CD8-positive, alpha-beta memory T cell (primary cell): ENCODE measurements around the gene CCDC93. TPM values are rescaled to one million over a fixed set of nuclear protein-coding genes. Genes with fewer than 3 reads are reported as not detected.
A peak's percentile ranks its signal among the peaks of the same experiment; 100 is the strongest.

Source experiments
- CTCF ChIA-PET: fragments of 350-600 bp; sonication (Branson Sonifier 250); formaldehyde crosslinking; loops from one replicate; lab custom pipeline; 2021; ENCODE audit warnings: antibody characterized with exemption; lab: Charles Lee
- POLR2A ChIA-PET: fragments of 350-600 bp; sonication (Branson Sonifier 250); formaldehyde crosslinking; loops from one replicate; lab custom pipeline; 2021; ENCODE audit warnings: antibody characterized with exemption; lab: Charles Lee
- DNase-seq, 5 donors: peaks; one replicate each; pipeline versions ENCODE4 v3.0.0 to v3.0.0-alpha.2; 2020 to 2022; ENCODE audit warnings: mixed read lengths in 1 of 5
- H3K27ac ChIP-seq: one replicate; pipeline ENCODE4 v1.7.0; 2013; ENCODE audit warnings: low read depth, mild to moderate bottlenecking, low read length, moderate library complexity
- H3K27me3 ChIP-seq: 2 replicates; pipeline ENCODE4 v1.7.0; 2013; ENCODE audit warnings: low read length, mild to moderate bottlenecking; ENCODE audit not compliant: insufficient read depth, poor library complexity, severe bottlenecking
- H3K36me3 ChIP-seq: 2 replicates; pipeline ENCODE4 v1.7.0; 2013; ENCODE audit warnings: mild to moderate bottlenecking, low read length, moderate library complexity; ENCODE audit not compliant: insufficient read depth
- H3K4me1 ChIP-seq: 2 replicates; pipeline ENCODE4 v1.7.0; 2013; ENCODE audit warnings: mild to moderate bottlenecking, low read length, moderate library complexity; ENCODE audit not compliant: insufficient read depth
- H3K4me3 ChIP-seq: 2 replicates; pipeline ENCODE4 v1.7.0; 2013; ENCODE audit warnings: mild to moderate bottlenecking, low read length
- H3K9me3 ChIP-seq: 2 replicates; pipeline ENCODE4 v1.7.0; 2013; ENCODE audit warnings: mild to moderate bottlenecking, low read length
- H3K27ac Mint-ChIP-seq, 8 donors: one replicate each; pipeline ENCODE4 v1.8.0; 2020 to 2021; ENCODE audit warnings: mixed read lengths in 8 of 8, mild to moderate bottlenecking in 6 of 8, inconsistent platforms in 3 of 8, moderate library complexity in 3 of 8
- H3K27me3 Mint-ChIP-seq, 2 donors: one replicate each; pipeline ENCODE4 v1.8.0; 2020 to 2021; ENCODE audit warnings: mixed read lengths in 2 of 2, mild to moderate bottlenecking in 1 of 2, moderate library complexity in 1 of 2
- H3K36me3 Mint-ChIP-seq, 3 donors: one replicate each; pipeline ENCODE4 v1.8.0; 2020 to 2021; ENCODE audit warnings: mixed read lengths in 3 of 3, inconsistent platforms in 1 of 3, mild to moderate bottlenecking in 1 of 3
- H3K4me1 Mint-ChIP-seq, 3 donors: one replicate each; pipeline ENCODE4 v1.8.0; 2020 to 2021; ENCODE audit warnings: mixed read lengths in 3 of 3, inconsistent platforms in 1 of 3, mild to moderate bottlenecking in 1 of 3
- H3K4me3 Mint-ChIP-seq, 7 donors: one replicate each; pipeline ENCODE4 v1.8.0; 2020 to 2021; ENCODE audit warnings: mixed read lengths in 7 of 7, mild to moderate bottlenecking in 6 of 7, moderate library complexity in 4 of 7, inconsistent platforms in 2 of 7
- H3K9me3 Mint-ChIP-seq, 5 donors: one replicate each; pipeline ENCODE4 v1.8.0; 2020 to 2022; ENCODE audit warnings: mixed read lengths in 5 of 5, mild to moderate bottlenecking in 3 of 5, moderate library complexity in 2 of 5, inconsistent platforms in 1 of 5
- polyA plus RNA-seq: library from polyadenylated mRNA; unstranded; fragments of 300-500 nt; fragmentation: Illumina TruSeq; gene quantifications from one replicate; pipeline ENCODE4 v1.2.3, GENCODE V29; 2021
- total RNA-seq, 2 experiments: library from RNA; stranded (reverse); gene quantifications; one replicate each; pipeline ENCODE4 v1.2.3, GENCODE V29; 2021

Gene CCDC93
- total and polyA plus RNA-seq, 3 experiments from 2014 or later: 8.7 to 33.5 (median 32.7) TPM

- Histone ChIP-seq H3K9me3 (no peaks in the 10 kb centered on the region), H3K4me1 (no peaks in the 10 kb centered on the region), H3K27me3 (no peaks in the 10 kb centered on the region), H3K27ac (no peak overlapping the region), H3K4me3 (no peak overlapping the region), H3K36me3 (peaks cover 45% of the 10 kb centered on the region)
- Mint-ChIP-seq H3K4me1 (no peaks in the 10 kb centered on the region), H3K36me3 (peaks cover 51 to 86% (median 74%) of the 10 kb centered on the region in 3 donors), H3K27ac (peak overlapping the region in 1 of 8 donors; percentile 30), H3K27me3 (no peaks in the 10 kb centered on the region), H3K9me3 (peaks cover 0 to 5% (median 2%) of the 10 kb centered on the region in 5 donors), H3K4me3 (no peak overlapping the region)
- POLR2A ChIA-PET: no interaction called here
- CTCF ChIA-PET: interaction anchor here (1.2 kb wide), 1 partner anchor 104 kb away, joined by 3 read pairs; the partner anchor contains the start of gene DDX18
- no peak for DNase-seq
Observed at GRCh38 chr2:117918608-117919007, 95.3 kb downstream of the CCDC93 start.

GRCh38 chr2:117917223-117917917 is 96.5 kb downstream of the CCDC93 start:
- Histone ChIP-seq H3K9me3 (no peaks in the 10 kb centered on the region), H3K4me1 (no peaks in the 10 kb centered on the region), H3K36me3 (peaks cover 42% of the 10 kb centered on the region), H3K4me3 (no peak overlapping the region), H3K27me3 (no peaks in the 10 kb centered on the region), H3K27ac (no peak overlapping the region)
- ChIA-PET POLR2A (no interaction called here), CTCF (no interaction called here)
- DNase-seq: no peak
- Mint-ChIP-seq H3K27me3 (no peaks in the 10 kb centered on the region), H3K27ac (peak overlapping the region in 1 of 8 donors; percentile 50), H3K4me1 (no peaks in the 10 kb centered on the region), H3K4me3 (no peak overlapping the region), H3K36me3 (peaks cover 46 to 78% (median 74%) of the 10 kb centered on the region in 3 donors), H3K9me3 (peaks cover 0 to 14% (median 6%) of the 10 kb centered on the region in 5 donors)

DNA sequence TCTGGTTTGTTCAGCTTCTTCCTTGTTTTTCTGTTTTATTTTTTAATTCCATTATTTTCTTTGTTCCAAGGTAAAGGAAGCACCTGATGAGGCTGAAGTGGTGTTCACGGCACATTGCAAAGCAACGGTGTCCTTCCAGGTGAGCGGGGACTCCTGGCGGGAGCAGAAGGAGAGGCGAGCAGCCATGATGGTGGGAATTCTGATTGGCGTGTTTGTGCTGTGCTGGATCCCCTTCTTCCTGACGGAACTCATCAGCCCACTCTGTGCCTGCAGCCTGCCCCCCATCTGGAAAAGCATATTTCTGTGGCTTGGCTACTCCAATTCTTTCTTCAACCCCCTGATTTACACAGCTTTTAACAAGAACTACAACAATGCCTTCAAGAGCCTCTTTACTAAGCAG is 110.9 kb downstream of the CCDC93 start:
- no peaks in the 10 kb centered on the region for H3K4me1 ChIP-seq
- no peak overlapping the region for H3K27ac ChIP-seq
- no peak overlapping the region for H3K4me3 ChIP-seq
- Mint-ChIP-seq H3K27me3 (peaks cover 0 to 3% of the 10 kb centered on the region in 2 donors), H3K36me3 (peaks cover 0 to 6% (median 0%) of the 10 kb centered on the region in 3 donors), H3K4me3 (no peak overlapping the region), H3K27ac (peak overlapping the region in 1 of 8 donors; percentile 26), H3K9me3 (peaks cover 12 to 34% (median 23%) of the 10 kb centered on the region in 5 donors), H3K4me1 (no peaks in the 10 kb centered on the region)
- ChIA-PET CTCF (no interaction called here), POLR2A (no interaction called here)
- H3K27me3 ChIP-seq: no peaks in the 10 kb centered on the region
- no peak for DNase-seq
- no peaks in the 10 kb centered on the region for H3K9me3 ChIP-seq
- H3K36me3 ChIP-seq: no peaks in the 10 kb centered on the region

GRCh38 chr2:117888897-117889296 is 125.0 kb downstream of the CCDC93 start:
- Mint-ChIP-seq H3K4me1 (no peaks in the 10 kb centered on the region), H3K4me3 (no peak overlapping the region), H3K27ac (no peak overlapping the region), H3K27me3 (peaks cover 0 to 19% of the 10 kb centered on the region in 2 donors), H3K9me3 (peaks cover 0 to 6% (median 5%) of the 10 kb centered on the region in 5 donors), H3K36me3 (no peaks in the 10 kb centered on the region)
- DNase-seq: no peak
- no peak overlapping the region for H3K4me3 ChIP-seq
- H3K9me3 ChIP-seq: no peaks in the 10 kb centered on the region
- no peaks in the 10 kb centered on the region for H3K36me3 ChIP-seq
- CTCF ChIA-PET: no interaction called here
- no peak overlapping the region for H3K27ac ChIP-seq
- no peaks in the 10 kb centered on the region for H3K4me1 ChIP-seq
- POLR2A ChIA-PET: no interaction called here
- no peaks in the 10 kb centered on the region for H3K27me3 ChIP-seq

DNA sequence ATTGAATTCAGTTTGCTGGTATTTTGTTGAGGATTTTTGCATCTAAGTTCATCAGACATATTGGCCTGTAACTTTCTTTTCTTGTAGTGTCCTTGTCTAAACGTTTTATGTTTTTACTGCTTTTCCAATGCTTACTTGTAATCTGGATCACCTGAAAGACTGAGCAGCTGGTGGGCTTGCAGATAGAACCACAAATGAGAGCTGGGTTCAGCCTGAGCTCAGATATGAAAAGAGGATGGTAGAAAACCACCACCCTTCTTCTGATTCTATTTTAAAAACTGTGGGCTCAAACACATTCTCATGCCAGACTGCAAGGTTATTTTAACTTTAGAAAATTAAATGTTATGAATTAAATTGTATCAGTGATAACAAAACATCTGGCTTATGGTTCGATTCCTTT is 128.6 kb downstream of the CCDC93 start:
- Histone ChIP-seq H3K27me3 (no peaks in the 10 kb centered on the region), H3K27ac (no peak overlapping the region), H3K36me3 (no peaks in the 10 kb centered on the region), H3K4me3 (no peak overlapping the region), H3K9me3 (no peaks in the 10 kb centered on the region), H3K4me1 (no peaks in the 10 kb centered on the region)
- Mint-ChIP-seq H3K4me3 (no peak overlapping the region), H3K9me3 (peaks cover 0 to 12% (median 9%) of the 10 kb centered on the region in 5 donors), H3K4me1 (no peaks in the 10 kb centered on the region), H3K27me3 (peaks cover 2 to 37% of the 10 kb centered on the region in 2 donors), H3K27ac (no peak overlapping the region), H3K36me3 (no peaks in the 10 kb centered on the region)
- DNase-seq: no peak
- ChIA-PET POLR2A (no interaction called here), CTCF (no interaction called here)

- H3K27me3 ChIP-seq: no peaks in the 10 kb centered on the region
- no peak overlapping the region for H3K4me3 Mint-ChIP-seq
- H3K9me3 ChIP-seq: no peaks in the 10 kb centered on the region
- no peak for DNase-seq
- ChIA-PET POLR2A (no interaction called here), CTCF (no interaction called here)
- no peaks in the 10 kb centered on the region for H3K4me1 ChIP-seq
- H3K9me3 Mint-ChIP-seq: peaks cover 0 to 24% (median 9%) of the 10 kb centered on the region in 5 donors
- no peak overlapping the region for H3K4me3 ChIP-seq
- H3K27me3 Mint-ChIP-seq: peaks cover 27 to 67% of the 10 kb centered on the region in 2 donors
- H3K36me3 ChIP-seq: no peaks in the 10 kb centered on the region
- no peaks in the 10 kb centered on the region for H3K4me1 Mint-ChIP-seq
- no peak overlapping the region for H3K27ac ChIP-seq
- no peaks in the 10 kb centered on the region for H3K36me3 Mint-ChIP-seq
- no peak overlapping the region for H3K27ac Mint-ChIP-seq
Observed at GRCh38 chr2:117879003-117879402, 134.9 kb downstream of the CCDC93 start.

DNA sequence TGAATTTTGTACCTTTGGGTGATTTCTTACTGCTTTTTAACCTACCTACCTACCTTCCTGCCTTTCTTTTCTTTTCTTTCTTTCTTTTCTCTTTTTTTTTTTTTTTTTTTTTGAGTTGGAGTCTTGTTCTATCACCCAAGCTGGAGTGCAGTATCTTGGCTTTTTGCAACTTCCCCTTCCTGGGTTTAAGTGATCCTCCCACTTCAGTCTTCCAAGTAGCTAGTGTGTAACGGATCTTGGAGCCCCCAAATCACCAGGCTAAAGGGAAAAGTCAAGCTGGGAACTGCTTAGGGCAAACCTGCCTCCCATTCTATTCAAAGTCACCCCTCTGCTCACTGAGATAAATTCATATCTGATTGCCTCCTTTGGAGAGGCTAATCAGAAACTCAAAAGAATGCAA is 138.1 kb downstream of the CCDC93 start:
- H3K4me1 Mint-ChIP-seq: no peaks in the 10 kb centered on the region
- no peak overlapping the region for H3K27ac Mint-ChIP-seq
- POLR2A ChIA-PET: no interaction called here
- H3K36me3 Mint-ChIP-seq: no peaks in the 10 kb centered on the region
- CTCF ChIA-PET: no interaction called here
- no peaks in the 10 kb centered on the region for H3K36me3 ChIP-seq
- no peaks in the 10 kb centered on the region for H3K9me3 ChIP-seq
- no peak overlapping the region for H3K4me3 Mint-ChIP-seq
- no peak overlapping the region for H3K4me3 ChIP-seq
- H3K27me3 ChIP-seq: no peaks in the 10 kb centered on the region
- no peak overlapping the region for H3K27ac ChIP-seq
- peaks cover 25 to 53% of the 10 kb centered on the region in 2 donors for H3K27me3 Mint-ChIP-seq
- DNase-seq: no peak
- H3K4me1 ChIP-seq: no peaks in the 10 kb centered on the region
- H3K9me3 Mint-ChIP-seq: peaks cover 0 to 16% (median 4%) of the 10 kb centered on the region in 5 donors
